ENCODE data around the gene MIOS.
A peak's percentile ranks its signal among the peaks of the same experiment; 100 is the strongest.

The MIOS gene

DNA sequence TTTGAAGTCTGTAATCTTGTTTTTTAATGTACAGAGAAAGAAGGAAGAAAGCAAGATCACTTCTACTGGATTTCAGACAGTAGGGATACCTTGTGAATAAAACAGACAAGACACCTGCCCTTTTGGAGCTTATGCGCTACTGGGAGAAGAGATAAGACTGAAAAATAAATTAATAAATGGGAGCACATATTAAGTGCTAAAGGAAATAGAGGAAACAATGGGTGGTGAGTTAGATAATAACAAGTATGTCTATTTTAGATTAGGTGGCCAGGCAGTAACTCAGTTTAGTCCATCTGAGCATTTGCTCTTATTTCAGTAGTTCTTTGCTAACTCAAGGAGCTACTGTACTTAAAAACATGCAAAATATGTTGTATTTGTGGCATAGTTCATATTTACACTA is 15.9 kb downstream of the MIOS start:
- ChIA-PET CTCF (no interaction called here), POLR2A (no interaction called here)
- TF ChIP-seq L3MBTL2 (conservative IDR thresholded peaks at IDR 0.05), result no peak
- no peak for TF ChIP-seq SP1 (IDR thresholded peaks at IDR 0.05)
- TF ChIP-seq ZNF384 (IDR thresholded peaks at IDR 0.05), result no peak
- no peak for TF ChIP-seq BHLHE40 (IDR thresholded peaks at IDR 0.05; ENCODE audit: borderline replicate concordance)
- no peak for TF ChIP-seq ELF4 (IDR thresholded peaks at IDR 0.05)
- TF ChIP-seq HDGF (IDR thresholded peaks at IDR 0.05; ENCODE audit: borderline replicate concordance), result no peak
- no peak for TF ChIP-seq SUZ12 (IDR thresholded peaks at IDR 0.05)
- TF ChIP-seq NFRKB (IDR thresholded peaks at IDR 0.05), result no peak
- TF ChIP-seq PKNOX1 (IDR thresholded peaks at IDR 0.05), result no peak
- TF ChIP-seq TARDBP (IDR thresholded peaks at IDR 0.05), result no peak
- no peak for TF ChIP-seq FOXM1 (IDR thresholded peaks at IDR 0.05; ENCODE audit: borderline replicate concordance)
- TF ChIP-seq CTBP1 (IDR thresholded peaks at IDR 0.05; ENCODE audit: borderline replicate concordance), result no peak
- TF ChIP-seq ARNT (IDR thresholded peaks at IDR 0.05), result no peak
- no peak for TF ChIP-seq FOXA1 (IDR thresholded peaks at IDR 0.05)
- TF ChIP-seq FOXK2 (IDR thresholded peaks at IDR 0.05), result no peak
- no peak for TF ChIP-seq LEF1 (IDR thresholded peaks at IDR 0.05; ENCODE audit: borderline replicate concordance)
- no peak for DNase-seq (ENCODE audit: extremely low spot score)

DNA sequence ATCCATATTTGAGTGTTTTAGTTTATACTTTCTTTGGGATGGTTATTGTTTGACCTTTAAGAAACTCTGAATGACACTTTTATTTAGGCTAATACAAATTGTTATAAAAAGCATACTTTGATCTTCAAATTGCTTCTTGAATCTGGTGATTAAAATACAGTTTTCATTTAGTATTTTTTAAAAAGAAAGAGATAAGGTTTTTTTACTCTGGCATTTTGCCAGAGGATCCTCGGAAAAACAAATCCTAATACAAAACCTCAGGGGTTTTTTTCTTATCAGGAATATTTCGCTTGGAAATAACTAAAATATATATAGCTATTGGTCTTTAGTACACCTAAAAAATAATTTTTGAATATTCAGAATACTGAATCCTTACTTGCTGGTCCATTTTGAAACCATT is 17.0 kb downstream of the MIOS start:
- ChIA-PET POLR2A (no interaction called here), CTCF (interaction anchor here (0.7 kb wide), 1 partner anchor 88 kb away, joined by 3 read pairs; no protein-coding TSS in a partner anchor)
- DNase-seq (ENCODE audit: extremely low spot score), result no peak
- TF ChIP-seq ARNT (IDR thresholded peaks at IDR 0.05), result no peak
- no peak for TF ChIP-seq SUZ12 (IDR thresholded peaks at IDR 0.05)
- TF ChIP-seq CTBP1 (IDR thresholded peaks at IDR 0.05; ENCODE audit: borderline replicate concordance), result no peak
- no peak for TF ChIP-seq TARDBP (IDR thresholded peaks at IDR 0.05)
- TF ChIP-seq BHLHE40 (IDR thresholded peaks at IDR 0.05; ENCODE audit: borderline replicate concordance), result no peak
- no peak for TF ChIP-seq SP1 (IDR thresholded peaks at IDR 0.05)
- TF ChIP-seq HDGF (IDR thresholded peaks at IDR 0.05; ENCODE audit: borderline replicate concordance), result no peak
- TF ChIP-seq FOXA1 (IDR thresholded peaks at IDR 0.05), result no peak
- no peak for TF ChIP-seq LEF1 (IDR thresholded peaks at IDR 0.05; ENCODE audit: borderline replicate concordance)
- no peak for TF ChIP-seq NFRKB (IDR thresholded peaks at IDR 0.05)
- TF ChIP-seq L3MBTL2 (conservative IDR thresholded peaks at IDR 0.05), result no peak
- no peak for TF ChIP-seq PKNOX1 (IDR thresholded peaks at IDR 0.05)
- TF ChIP-seq ELF4 (IDR thresholded peaks at IDR 0.05), result no peak
- no peak for TF ChIP-seq FOXM1 (IDR thresholded peaks at IDR 0.05; ENCODE audit: borderline replicate concordance)
- TF ChIP-seq ZNF384 (IDR thresholded peaks at IDR 0.05), result no peak

GRCh38 chr7:7584653-7585052 is 18.0 kb downstream of the MIOS start:
- ChIA-PET POLR2A (no interaction called here), CTCF (no interaction called here)
- TF ChIP-seq FOXM1 (IDR thresholded peaks at IDR 0.05; ENCODE audit: borderline replicate concordance) (no peak), SP1 (IDR thresholded peaks at IDR 0.05) (no peak), BHLHE40 (IDR thresholded peaks at IDR 0.05; ENCODE audit: borderline replicate concordance) (no peak), ZNF384 (IDR thresholded peaks at IDR 0.05) (no peak), PKNOX1 (IDR thresholded peaks at IDR 0.05) (no peak), HDGF (IDR thresholded peaks at IDR 0.05; ENCODE audit: borderline replicate concordance) (no peak), FOXK2 (IDR thresholded peaks at IDR 0.05) (no peak), ELF4 (IDR thresholded peaks at IDR 0.05) (no peak), L3MBTL2 (conservative IDR thresholded peaks at IDR 0.05) (no peak), FOXA1 (IDR thresholded peaks at IDR 0.05) (no peak), CTBP1 (IDR thresholded peaks at IDR 0.05; ENCODE audit: borderline replicate concordance) (no peak), TARDBP (IDR thresholded peaks at IDR 0.05) (no peak), ARNT (IDR thresholded peaks at IDR 0.05) (no peak), SUZ12 (IDR thresholded peaks at IDR 0.05) (no peak), NFRKB (IDR thresholded peaks at IDR 0.05) (no peak), LEF1 (IDR thresholded peaks at IDR 0.05; ENCODE audit: borderline replicate concordance) (no peak)
- no peak for DNase-seq (ENCODE audit: extremely low spot score)

GRCh38 chr7:7585241-7585928 is 18.7 kb downstream of the MIOS start:
- TF ChIP-seq BHLHE40 (IDR thresholded peaks at IDR 0.05; ENCODE audit: borderline replicate concordance), result no peak
- no peak for TF ChIP-seq FOXK2 (IDR thresholded peaks at IDR 0.05)
- no peak for TF ChIP-seq PKNOX1 (IDR thresholded peaks at IDR 0.05)
- no peak for TF ChIP-seq ZNF384 (IDR thresholded peaks at IDR 0.05)
- no peak for TF ChIP-seq FOXA1 (IDR thresholded peaks at IDR 0.05)
- no peak for TF ChIP-seq TARDBP (IDR thresholded peaks at IDR 0.05)
- no peak for TF ChIP-seq ELF4 (IDR thresholded peaks at IDR 0.05)
- TF ChIP-seq SP1 (IDR thresholded peaks at IDR 0.05), result no peak
- no peak for TF ChIP-seq HDGF (IDR thresholded peaks at IDR 0.05; ENCODE audit: borderline replicate concordance)
- CTCF ChIA-PET, result interaction anchor here (0.7 kb wide), 1 partner anchor 621 kb away, joined by 3 read pairs; no protein-coding TSS in a partner anchor
- no peak for DNase-seq (ENCODE audit: extremely low spot score)
- POLR2A ChIA-PET, result no interaction called here

- POLR2A ChIA-PET, result interaction anchor here (0.9 kb wide), 1 partner anchor 45 kb away, joined by 3 read pairs; the partner anchor contains the start of gene UMAD1
- no peak for TF ChIP-seq L3MBTL2 (conservative IDR thresholded peaks at IDR 0.05)
- no peak for TF ChIP-seq ZNF384 (IDR thresholded peaks at IDR 0.05)
- TF ChIP-seq PKNOX1 (IDR thresholded peaks at IDR 0.05), result no peak
- no peak for TF ChIP-seq FOXK2 (IDR thresholded peaks at IDR 0.05)
- TF ChIP-seq ARNT (IDR thresholded peaks at IDR 0.05), result no peak
- TF ChIP-seq SUZ12 (IDR thresholded peaks at IDR 0.05), result no peak
- no peak for TF ChIP-seq BHLHE40 (IDR thresholded peaks at IDR 0.05; ENCODE audit: borderline replicate concordance)
- DNase-seq (ENCODE audit: extremely low spot score), result peak; percentile 5
- CTCF ChIA-PET, result no interaction called here
These were observed 28.8 kb downstream of the MIOS start for GRCh38 chr7:7595451-7595850.

Data from HEK293T (cell line).